ENCODE results near the gene SHANK2. TPM values are rescaled to one million over a fixed set of nuclear protein-coding genes. Genes with fewer than 3 reads are reported as not detected.

SHANK2 gene
- total RNA-seq, 1 donor from 2014 or later = 3.7 TPM

GRCh38 chr11:71227058-71227659 is 25.2 kb downstream of the SHANK2 start:
- ATAC-seq (no peak), DNase-seq (ENCODE audit: low spot score) (no peak)
- intact Hi-C loops (cut with DNase I) = no loop called here

GRCh38 chr11:71223671-71224660 is 28.4 kb downstream of the SHANK2 start:
- DNase-seq (ENCODE audit: low spot score) = peak; percentile 34

GRCh38 chr11:71223081-71223405 is 29.3 kb downstream of the SHANK2 start:
- DNase-seq (ENCODE audit: low spot score) (peak; percentile 31), ATAC-seq (no peak)
- intact Hi-C loops (cut with DNase I) = no loop called here

More at GRCh38 chr11:71223671-71224660, 28.4 kb downstream of the SHANK2 start:
- intact Hi-C loops (cut with DNase I) = no loop called here
- no peak for ATAC-seq

GRCh38 chr11:71222318-71223080 is 29.9 kb downstream of the SHANK2 start:
- DNase-seq (ENCODE audit: low spot score) (peak; percentile 51), ATAC-seq (no peak)
- intact Hi-C loops (cut with DNase I) = no loop called here

- intact Hi-C loops (cut with DNase I) = no loop called here
- DNase-seq (ENCODE audit: low spot score) (peak; percentile 31), ATAC-seq (no peak)
These were observed 30.6 kb downstream of the SHANK2 start for GRCh38 chr11:71221821-71222220.

GRCh38 chr11:71221201-71221600 is 31.2 kb downstream of the SHANK2 start:
- ATAC-seq (no peak), DNase-seq (ENCODE audit: low spot score) (peak; percentile 18)
- intact Hi-C loops (cut with DNase I) = no loop called here

GRCh38 chr11:71218789-71219499 is 33.4 kb downstream of the SHANK2 start:
- no peak for ATAC-seq
- peak; percentile 6 for DNase-seq (ENCODE audit: low spot score)
- intact Hi-C loops (cut with DNase I) = no loop called here

GRCh38 chr11:71215425-71215965 is 36.9 kb downstream of the SHANK2 start:
- intact Hi-C loops (cut with DNase I) = no loop called here
- ATAC-seq = no peak
- peak; percentile 19 for DNase-seq (ENCODE audit: low spot score)

GRCh38 chr11:71214553-71215424 is 37.6 kb downstream of the SHANK2 start:
- intact Hi-C loops (cut with DNase I) = no loop called here
- DNase-seq (ENCODE audit: low spot score) (peak; percentile 25), ATAC-seq (no peak)

GRCh38 chr11:71213696-71214552 is 38.5 kb downstream of the SHANK2 start:
- DNase-seq (ENCODE audit: low spot score) = peak; percentile 19
- no peak for ATAC-seq
- intact Hi-C loops (cut with DNase I) = no loop called here

- peak; percentile 36 for ATAC-seq
- intact Hi-C loops (cut with DNase I) = no loop called here
- DNase-seq (ENCODE audit: low spot score) = peak; percentile 27
These were observed 39.4 kb downstream of the SHANK2 start for GRCh38 chr11:71212871-71213559.

- intact Hi-C loops (cut with DNase I) = no loop called here
- no peak for ATAC-seq
- no peak for DNase-seq (ENCODE audit: low spot score)
These were observed 40.7 kb downstream of the SHANK2 start for GRCh38 chr11:71211631-71212030.

- intact Hi-C loops (cut with DNase I) = no loop called here
- ATAC-seq (no peak), DNase-seq (ENCODE audit: low spot score) (peak; percentile 37)
These were observed 41.5 kb downstream of the SHANK2 start for GRCh38 chr11:71210861-71211260.

- peak; percentile 25 for DNase-seq (ENCODE audit: low spot score)
- no peak for ATAC-seq
- intact Hi-C loops (cut with DNase I) = no loop called here
These were observed 42.7 kb downstream of the SHANK2 start for GRCh38 chr11:71209656-71210055.

- DNase-seq (ENCODE audit: low spot score) (peak; percentile 26), ATAC-seq (no peak)
- intact Hi-C loops (cut with DNase I) = no loop called here
These were observed 43.2 kb downstream of the SHANK2 start for GRCh38 chr11:71209181-71209580.

- DNase-seq (ENCODE audit: low spot score) (peak; percentile 17), ATAC-seq (no peak)
- intact Hi-C loops (cut with DNase I) = no loop called here
These were observed 44.2 kb downstream of the SHANK2 start for GRCh38 chr11:71208011-71208774.

Data from sciatic nerve (tissue), 2 donors.